Cardiac fibroblast (primary cell): ENCODE data around the gene LAMC1.
A peak's percentile ranks its signal among the peaks of the same experiment; 100 is the strongest.

Experiments used
- DNase-seq, 2 donors: peaks; one replicate each; pipeline versions ENCODE4 v3.0.0 to v3.0.0-alpha.2; 2010; ENCODE audit warnings: low read depth in 2 of 2
- H3K4me3 ChIP-seq, 2 donors: replicated peaks in 1 of 2; 1 replicate in 1 of 2; 2 replicates in 1 of 2; pipeline ENCODE4 v1.5.1; 2011; ENCODE audit warnings: low read depth in 2 of 2, low read length in 2 of 2, mild to moderate bottlenecking in 2 of 2, moderate library complexity in 1 of 2
- TF ChIP-seq, protein P1 (sequence below): IDR thresholded peaks from one replicate; pipeline ENCODE4 v1.5.1; 2011; ENCODE audit warnings: low read depth, mild to moderate bottlenecking, low read length, inconsistent platforms

Gene LAMC1

DNA sequence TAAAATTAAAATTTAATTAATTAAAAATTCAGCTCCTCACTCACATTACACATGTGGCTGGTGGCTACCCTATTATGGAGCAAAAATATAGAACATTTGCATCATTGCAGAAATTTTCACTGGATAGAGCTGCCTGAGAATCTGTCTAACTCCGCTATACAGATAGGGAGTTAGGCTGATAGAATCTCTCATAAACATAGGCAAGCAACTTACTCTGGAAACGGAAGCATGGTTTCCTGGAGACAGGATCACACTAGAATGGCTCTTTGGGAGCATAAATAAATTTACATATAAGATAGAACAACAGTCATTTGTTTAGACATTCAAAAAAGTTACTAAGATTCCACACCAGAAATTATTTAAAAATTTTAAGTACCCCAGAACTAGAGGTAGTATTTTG is 150.6 kb downstream of the LAMC1 start:
- TF ChIP-seq, protein P1, sequence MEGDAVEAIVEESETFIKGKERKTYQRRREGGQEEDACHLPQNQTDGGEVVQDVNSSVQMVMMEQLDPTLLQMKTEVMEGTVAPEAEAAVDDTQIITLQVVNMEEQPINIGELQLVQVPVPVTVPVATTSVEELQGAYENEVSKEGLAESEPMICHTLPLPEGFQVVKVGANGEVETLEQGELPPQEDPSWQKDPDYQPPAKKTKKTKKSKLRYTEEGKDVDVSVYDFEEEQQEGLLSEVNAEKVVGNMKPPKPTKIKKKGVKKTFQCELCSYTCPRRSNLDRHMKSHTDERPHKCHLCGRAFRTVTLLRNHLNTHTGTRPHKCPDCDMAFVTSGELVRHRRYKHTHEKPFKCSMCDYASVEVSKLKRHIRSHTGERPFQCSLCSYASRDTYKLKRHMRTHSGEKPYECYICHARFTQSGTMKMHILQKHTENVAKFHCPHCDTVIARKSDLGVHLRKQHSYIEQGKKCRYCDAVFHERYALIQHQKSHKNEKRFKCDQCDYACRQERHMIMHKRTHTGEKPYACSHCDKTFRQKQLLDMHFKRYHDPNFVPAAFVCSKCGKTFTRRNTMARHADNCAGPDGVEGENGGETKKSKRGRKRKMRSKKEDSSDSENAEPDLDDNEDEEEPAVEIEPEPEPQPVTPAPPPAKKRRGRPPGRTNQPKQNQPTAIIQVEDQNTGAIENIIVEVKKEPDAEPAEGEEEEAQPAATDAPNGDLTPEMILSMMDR = no peak
- DNase-seq = no peak
- no peak overlapping the region for H3K4me3 ChIP-seq

DNA sequence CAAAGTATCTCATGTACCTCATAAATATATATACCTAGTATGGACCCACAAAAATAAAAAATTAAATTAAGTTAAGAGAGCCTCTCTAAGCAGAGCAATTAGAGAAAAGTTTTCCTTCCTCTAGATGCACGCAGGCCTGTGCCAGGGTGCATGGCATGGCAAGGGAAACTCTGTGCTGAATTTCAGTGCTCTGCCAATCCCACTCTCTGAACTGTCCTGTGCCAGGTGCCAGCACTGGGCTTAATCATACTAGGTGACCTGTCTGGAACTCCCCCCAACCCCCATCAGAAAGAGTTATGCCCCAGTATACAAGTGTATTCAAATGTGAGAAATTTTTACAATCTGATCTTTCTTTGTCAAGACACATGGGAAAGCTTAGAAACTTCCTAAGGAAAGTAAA is 152.4 kb downstream of the LAMC1 start:
- H3K4me3 ChIP-seq = no peak overlapping the region
- no peak for DNase-seq
- TF ChIP-seq, protein P1 = no peak

DNA sequence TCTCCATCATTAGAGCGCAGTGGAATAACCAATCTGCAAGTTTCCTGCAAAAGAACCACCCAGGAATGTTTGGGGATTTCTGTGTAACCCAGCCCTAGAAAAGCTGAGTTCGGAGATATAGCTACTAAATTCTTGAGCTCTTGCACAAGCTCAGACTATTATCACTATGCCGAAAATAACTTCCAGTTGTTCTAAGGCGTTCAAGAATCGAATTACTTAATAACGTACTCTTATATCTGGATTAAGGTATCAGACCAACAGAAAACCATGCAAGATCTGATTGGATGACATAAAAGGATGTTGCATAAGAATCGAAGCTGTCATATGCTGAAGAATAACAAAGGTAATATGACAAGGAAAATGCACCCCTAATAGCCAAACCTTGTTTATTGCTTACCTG is 155.3 kb downstream of the LAMC1 start:
- DNase-seq = peak; percentile 61 to 76
- H3K4me3 ChIP-seq = no peak overlapping the region

DNA sequence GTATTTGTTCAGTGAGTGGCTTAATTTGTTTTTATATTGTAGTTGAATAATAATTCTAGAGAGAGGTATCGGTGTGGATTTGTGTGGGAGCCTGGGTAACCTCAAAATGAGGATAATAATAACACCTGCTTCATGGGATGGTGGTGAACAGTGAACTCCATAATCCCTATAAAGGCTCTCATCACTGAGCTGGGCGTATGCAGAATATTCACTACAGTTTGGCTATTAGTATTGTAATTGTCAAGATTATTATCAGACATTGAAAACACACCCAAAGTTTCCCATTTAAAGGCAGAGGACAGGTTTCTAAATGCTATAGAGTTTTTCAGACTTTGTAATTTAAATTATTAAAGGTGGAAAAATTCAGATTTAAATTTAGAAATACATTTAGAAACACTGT is 155.8 kb downstream of the LAMC1 start:
- TF ChIP-seq, protein P1 = no peak
- no peak for DNase-seq
- no peak overlapping the region for H3K4me3 ChIP-seq

More for the DNA sequence above, 155.3 kb downstream of the LAMC1 start:
- TF ChIP-seq, protein P1 = no peak

DNA sequence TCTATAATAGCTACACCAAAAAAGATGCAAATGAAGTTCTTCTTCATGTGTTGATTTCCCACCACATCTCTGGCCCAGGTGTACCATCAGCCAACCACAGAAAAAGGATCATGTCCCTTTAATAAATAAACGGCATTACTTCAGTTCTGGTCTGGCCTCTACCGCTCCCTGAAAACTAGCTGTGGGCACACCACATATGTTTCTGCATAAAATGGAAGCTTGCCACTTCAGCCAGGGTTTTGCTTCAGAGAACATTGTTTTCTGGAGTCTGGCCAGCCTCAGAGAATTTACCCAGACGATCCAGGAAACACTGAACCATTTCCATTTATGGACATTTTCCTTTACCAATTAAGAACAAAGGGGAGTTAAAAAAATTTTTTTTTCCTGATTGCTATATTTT is 157.0 kb downstream of the LAMC1 start:
- TF ChIP-seq, protein P1 = no peak
- DNase-seq = peak; percentile 97
- H3K4me3 ChIP-seq = no peak overlapping the region

DNA sequence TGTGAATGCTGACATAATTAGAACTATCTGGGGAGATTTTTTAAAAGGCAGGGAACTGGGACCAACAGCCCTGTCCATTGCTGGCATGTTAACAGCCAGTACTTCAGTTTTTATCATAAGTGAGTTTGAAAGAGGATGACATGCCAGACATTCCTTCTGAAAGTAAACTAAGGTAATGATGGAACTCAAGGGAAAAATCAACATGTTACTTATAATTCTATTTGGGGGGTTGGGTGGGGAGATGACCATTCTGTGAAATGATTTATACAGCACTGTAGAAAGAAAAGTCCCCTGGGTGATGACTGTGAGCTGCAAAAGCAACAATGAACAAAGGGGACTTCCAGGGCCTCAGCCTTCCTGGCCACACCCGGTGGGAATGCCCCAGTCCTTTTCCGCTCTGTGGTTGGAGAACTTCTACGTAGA is 157.4 kb downstream of the LAMC1 start:
- TF ChIP-seq, protein P1 = no peak
- H3K4me3 ChIP-seq = peak overlapping the region in 1 of 2 donors; percentile 22
- DNase-seq = peak; percentile 90 to 99

DNA sequence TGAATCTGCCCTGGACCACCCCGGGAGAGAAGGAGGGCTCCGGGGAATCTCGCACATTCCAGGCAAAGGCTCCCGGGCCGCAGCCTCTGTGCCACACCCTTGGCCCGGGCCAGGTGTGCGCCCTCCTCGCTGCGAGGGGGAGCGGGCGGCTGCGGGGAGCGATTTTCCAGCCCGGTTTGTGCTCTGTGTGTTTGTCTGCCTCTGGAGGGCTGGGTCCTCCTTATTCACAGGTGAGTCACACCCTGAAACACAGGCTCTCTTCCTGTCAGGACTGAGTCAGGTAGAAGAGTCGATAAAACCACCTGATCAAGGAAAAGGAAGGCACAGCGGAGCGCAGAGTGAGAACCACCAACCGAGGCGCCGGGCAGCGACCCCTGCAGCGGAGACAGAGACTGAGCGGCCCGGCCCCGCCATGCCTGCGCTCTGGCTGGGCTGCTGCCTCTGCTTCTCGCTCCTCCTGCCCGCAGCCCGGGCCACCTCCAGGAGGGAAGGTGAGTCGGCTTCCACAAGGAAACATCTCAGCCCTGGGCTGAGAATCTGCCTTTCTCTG is 162.8 kb downstream of the LAMC1 start, which contains the start of gene LAMC2:
TSS of gene LAMC2 (plus strand) at position 324 of the 550 bp plus-strand sequence. CDS start at position 413, 89 bp downstream.
- no peak within 1 kb of the TSS for H3K4me3 ChIP-seq
- TF ChIP-seq, protein P1 = no peak
- DNase-seq = peak; percentile 25 to 72
